Motor neuron (in vitro differentiated cells): Measurements from ENCODE around the gene GREB1L. TPM values are rescaled to one million over a fixed set of nuclear protein-coding genes. Genes with fewer than 3 reads are reported as not detected.
A peak's percentile ranks its signal among the peaks of the same experiment; 100 is the strongest.
"Not testable (repeated sequence)": the region's sequence is repeated elsewhere in the genome, so short reads cannot be mapped to it uniquely, and the experiment has no call there.

Source experiments
- ATAC-seq, 8 experiments: fragments of 200-7000 bp; cut with Tn5 transposase; replicated peaks in 6 of 8; 2 replicates each; pipeline ENCODE4 v1.8.0; 2021; ENCODE audit warnings: mild to moderate bottlenecking in 8 of 8, moderate library complexity in 8 of 8
- H3K27ac ChIP-seq, 2 donors: fragments of 250-450 bp; sonication (Bioruptor Pico); 2 replicates each; pipeline ENCODE4 v1.9.0; 2021; ENCODE audit warnings: antibody characterized with exemption in 2 of 2, mild to moderate bottlenecking in 2 of 2, moderate library complexity in 1 of 2
- H3K4me1 ChIP-seq, 2 donors: fragments of 250-450 bp; sonication (Bioruptor Pico); replicated peaks in 1 of 2; 2 replicates each; pipeline ENCODE4 v1.6.1; 2021; ENCODE audit warnings: antibody characterized with exemption in 2 of 2, mild to moderate bottlenecking in 2 of 2, moderate library complexity in 1 of 2
- H3K4me3 ChIP-seq, 5 donors: fragments of 250-450 bp; sonication (Bioruptor Pico); 2 replicates each; pipeline ENCODE4 v1.9.0; 2021; ENCODE audit warnings: antibody characterized with exemption in 5 of 5, mild to moderate bottlenecking in 5 of 5, moderate library complexity in 4 of 5
- WGBS, 10 experiments: fragments of 450-650 bp; shearing (Covaris generic); methylation state at CpG; one replicate each; pipeline ENCODE4 v1.0.0; 2022; 5-methylcytosine and 5-hydroxymethylcytosine counted together
- in situ Hi-C, 9 experiments: fragments of 400-800 bp; cut with MboI; loops; one replicate each; pipeline ENCODE4 v1.15.0; 2021; ENCODE audit warnings: low sequenced_read_pairs in 9 of 9, low pct_unique_long_range_greater_than_20kb in 2 of 9; ENCODE audit not compliant: unreplicated experiment in 9 of 9
- total RNA-seq, 8 experiments: library from RNA; unstranded; fragments of 300-600 nt; gene quantifications; 2 replicates each; pipeline versions ENCODE4 v1.2.3 to v1.2.4, GENCODE V29; 2022

Gene GREB1L
- total RNA-seq, 8 experiments from 2014 or later: 0.36 to 39.3 (median 13.2) TPM

GRCh38 chr18:21315126-21315525, 73.1 kb downstream of the GREB1L start:
- in situ Hi-C loops: loop anchor here in 2 of 9 experiments (25.0 kb wide), 1 partner anchor 97 kb away; no protein-coding TSS in a partner anchor
- peak in 1 of 8 experiments; percentile 48 for ATAC-seq
- WGBS, 10 experiments: 73 to 100% (median 93%) methylated on average over 1 to 5 of the region's 5 CpGs; no CpG with 5 or more reads in 1 of the 10 experiments

GRCh38 chr18:21315741-21316197, 73.7 kb downstream of the GREB1L start:
- H3K27ac ChIP-seq: no peak overlapping the region
- ATAC-seq: peak in 7 of 8 experiments; percentile 52 to 93 (median 70)
- peaks cover 6 to 11% of the 10 kb centered on the region in 2 donors for H3K4me1 ChIP-seq
- H3K4me3 ChIP-seq: no peak overlapping the region
- in situ Hi-C loops: loop anchor here in 2 of 9 experiments (25.0 kb wide), 1 partner anchor 97 kb away; no protein-coding TSS in a partner anchor
- 27 to 70% (median 51%) methylated on average over 2 to 9 of the region's 9 CpGs; no CpG with 5 or more reads in 2 of the 10 experiments for WGBS, 10 experiments

More at GRCh38 chr18:21315126-21315525, 73.1 kb downstream of the GREB1L start:
- H3K27ac ChIP-seq, H3K4me3 ChIP-seq: not testable (repeated sequence)
- H3K4me1 ChIP-seq: peaks cover 6 to 11% of the 10 kb centered on the region in 2 donors

- ATAC-seq: no peak
- no peak overlapping the region for H3K4me3 ChIP-seq
- H3K27ac ChIP-seq: no peak overlapping the region
- in situ Hi-C loops: loop anchor here in 2 of 9 experiments (25.0 kb wide), 1 partner anchor 96 kb away; no protein-coding TSS in a partner anchor
- peaks cover 6 to 11% of the 10 kb centered on the region in 2 donors for H3K4me1 ChIP-seq
- WGBS, 10 experiments: 57 to 100% (median 100%) methylated on average over 1 of the region's 1 CpG; no CpG with 5 or more reads in 2 of the 10 experiments
Measured at GRCh38 chr18:21316296-21316695, 74.3 kb downstream of the GREB1L start.

GRCh38 chr18:21321711-21322110, 79.7 kb downstream of the GREB1L start:
- Histone ChIP-seq H3K4me3 (no peak overlapping the region), H3K4me1 (no peaks in the 10 kb centered on the region), H3K27ac (no peak overlapping the region)
- 0 to 96% (median 87%) methylated on average over 2 to 3 of the region's 3 CpGs; no CpG with 5 or more reads in 1 of the 10 experiments for whole genome bisulfite sequencing, 10 experiments
- in situ Hi-C loops: loop anchor here in 2 of 9 experiments (25.0 kb wide), 1 partner anchor 91 kb away; no protein-coding TSS in a partner anchor
- ATAC-seq: no peak

DNA sequence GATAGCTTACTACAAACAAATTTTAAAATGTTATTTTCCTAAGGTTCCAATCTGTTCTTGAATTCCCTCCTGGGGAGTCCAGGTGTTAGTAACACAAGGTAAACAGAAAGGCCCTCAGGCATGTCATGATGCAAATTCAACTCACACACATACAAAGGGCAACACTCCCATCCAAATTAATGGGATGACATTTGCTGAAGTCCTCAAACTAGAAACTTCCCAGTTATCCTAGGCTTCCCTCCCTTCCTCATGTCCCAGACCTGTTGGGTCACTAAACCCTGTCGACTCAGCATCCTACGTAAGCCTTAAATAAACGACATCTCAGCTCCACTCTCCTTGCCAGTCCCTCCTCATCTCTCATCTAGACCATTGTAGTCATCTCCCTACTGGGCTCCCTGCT, 85.1 kb downstream of the GREB1L start:
- Histone ChIP-seq H3K4me1 (peaks cover 15 to 16% of the 10 kb centered on the region in 2 donors), H3K4me3 (no peak overlapping the region), H3K27ac (no peak overlapping the region)
- WGBS, 10 experiments: 48 to 93% (median 74%) methylated on average over 1 to 3 of the region's 3 CpGs; no CpG with 5 or more reads in 2 of the 10 experiments
- ATAC-seq: no peak
- in situ Hi-C loops: no loop called here

- H3K4me3 ChIP-seq: no peak overlapping the region
- H3K4me1 ChIP-seq: peaks cover 17 to 20% of the 10 kb centered on the region in 2 donors
- in situ Hi-C loops: no loop called here
- 0 to 70% (median 20%) methylated on average over 2 to 5 of the region's 6 CpGs; no CpG with 5 or more reads in 1 of the 10 experiments for WGBS, 10 experiments
- ATAC-seq: peak in 5 of 8 experiments; percentile 23 to 93 (median 38)
- H3K27ac ChIP-seq: peak overlapping the region in 1 of 2 donors; percentile 55
Measured at GRCh38 chr18:21330122-21330701, 88.2 kb downstream of the GREB1L start.

- WGBS, 10 experiments: 0 to 56% (median 7%) methylated on average over 1 to 2 of the region's 2 CpGs; no CpG with 5 or more reads in 3 of the 10 experiments
- peaks cover 17 to 20% of the 10 kb centered on the region in 2 donors for H3K4me1 ChIP-seq
- no peak overlapping the region for H3K4me3 ChIP-seq
- in situ Hi-C loops: no loop called here
- ATAC-seq: peak in 3 of 8 experiments; percentile 40 to 68 (median 57)
- H3K27ac ChIP-seq: no peak overlapping the region
Measured at GRCh38 chr18:21331065-21331464, 89.0 kb downstream of the GREB1L start.

DNA sequence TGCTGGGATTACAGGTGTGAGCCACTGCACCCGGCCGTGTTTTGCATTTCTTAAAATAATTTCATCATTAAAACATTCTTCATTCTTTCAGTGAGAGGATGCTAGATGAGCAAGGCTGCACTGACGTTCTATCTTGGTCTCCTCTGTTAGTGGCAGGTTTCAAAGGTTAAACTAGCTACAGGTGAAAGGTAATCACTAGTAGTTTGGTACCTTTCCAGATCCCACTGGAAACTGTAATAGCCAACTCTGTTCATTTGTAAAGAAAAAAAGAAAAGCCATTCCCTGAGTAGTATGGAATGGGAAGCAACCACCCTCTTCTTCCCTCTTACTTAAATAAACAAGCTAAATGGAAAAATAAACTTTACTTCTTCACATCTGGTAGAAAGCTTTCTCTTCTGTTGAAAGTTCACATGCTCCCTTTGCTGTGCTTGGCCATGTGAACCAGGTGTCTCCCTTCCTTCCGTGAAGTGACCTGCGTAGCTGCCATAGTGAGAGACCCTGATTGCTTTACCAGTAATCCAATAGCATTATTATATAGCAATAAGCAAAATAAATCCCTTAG, 94.0 kb downstream of the GREB1L start:
- ATAC-seq: no peak
- in situ Hi-C loops: no loop called here
- WGBS, 10 experiments: 88 to 100% (median 96%) methylated on average over 1 to 5 of the region's 5 CpGs; no CpG with 5 or more reads in 4 of the 10 experiments
- H3K27ac ChIP-seq: no peak overlapping the region
- H3K4me1 ChIP-seq: peaks cover 5 to 10% of the 10 kb centered on the region in 2 donors
- no peak overlapping the region for H3K4me3 ChIP-seq

GRCh38 chr18:21336846-21337245, 94.8 kb downstream of the GREB1L start:
- Histone ChIP-seq H3K4me1 (peaks cover 4% of the 10 kb centered on the region in 2 donors), H3K27ac (no peak overlapping the region), H3K4me3 (no peak overlapping the region)
- in situ Hi-C loops: no loop called here
- no peak for ATAC-seq
- 61 to 100% (median 91%) methylated on average over 1 to 2 of the region's 2 CpGs; no CpG with 5 or more reads in 2 of the 10 experiments for WGBS, 10 experiments

DNA sequence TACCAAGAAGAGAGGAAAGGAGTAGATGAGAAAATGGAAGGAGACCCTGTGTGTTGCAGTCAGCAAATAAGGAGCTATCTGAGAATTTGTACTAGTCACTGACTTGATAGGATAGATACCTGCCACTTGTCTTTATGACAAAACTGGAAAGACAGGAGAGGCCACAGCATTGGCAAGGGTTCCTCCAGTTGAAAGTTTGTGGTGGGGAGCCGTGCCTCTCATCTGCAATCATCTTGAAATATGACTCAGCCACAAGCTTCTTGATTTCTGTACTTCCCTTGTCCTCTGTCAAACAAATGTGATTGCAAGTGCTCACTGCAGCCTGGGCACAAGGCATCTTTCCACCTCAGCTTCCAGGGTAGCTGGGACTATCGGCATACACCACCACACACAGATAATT, 99.1 kb downstream of the GREB1L start:
- Histone ChIP-seq H3K27ac (no peak overlapping the region), H3K4me1 (peaks cover 0 to 10% of the 10 kb centered on the region in 2 donors), H3K4me3 (no peak overlapping the region)
- in situ Hi-C loops: no loop called here
- 50 to 87% (median 81%) methylated on average over 1 to 2 of the region's 2 CpGs; no CpG with 5 or more reads in 5 of the 10 experiments for WGBS, 10 experiments
- no peak for ATAC-seq

- Histone ChIP-seq H3K4me1 (peaks cover 0 to 13% of the 10 kb centered on the region in 2 donors), H3K27ac (no peak overlapping the region), H3K4me3 (no peak overlapping the region)
- in situ Hi-C loops: no loop called here
- ATAC-seq: peak in 1 of 8 experiments; percentile 42
- 14 to 86% (median 40%) methylated on average over 1 of the region's 1 CpG; no CpG with 5 or more reads in 1 of the 10 experiments for WGBS, 10 experiments
Measured at GRCh38 chr18:21342372-21342771, 100.3 kb downstream of the GREB1L start.

DNA sequence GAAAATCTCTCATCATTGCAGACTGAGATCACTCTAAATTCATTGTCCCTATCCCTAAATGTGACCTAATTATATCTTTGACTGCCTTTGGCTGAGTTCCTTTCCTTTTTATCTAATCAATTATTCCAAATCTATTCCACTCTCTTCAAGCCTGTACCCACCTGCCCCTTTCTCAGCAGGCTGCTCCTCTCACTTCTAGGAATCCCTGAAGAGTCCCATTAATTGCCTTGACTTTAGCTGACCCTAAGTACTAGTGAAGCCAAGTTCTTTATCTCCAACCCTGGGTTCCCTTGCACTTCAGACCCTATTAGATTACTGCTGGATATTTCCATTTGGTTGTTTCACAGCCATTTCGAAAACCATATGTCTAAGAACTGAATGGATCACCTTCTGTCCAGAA, 102.8 kb downstream of the GREB1L start:
- WGBS, 10 experiments: 40 to 100% (median 90%) methylated on average over 1 of the region's 1 CpG; no CpG with 5 or more reads in 3 of the 10 experiments
- peaks cover 0 to 13% of the 10 kb centered on the region in 2 donors for H3K4me1 ChIP-seq
- H3K4me3 ChIP-seq: no peak overlapping the region
- in situ Hi-C loops: no loop called here
- ATAC-seq: no peak
- no peak overlapping the region for H3K27ac ChIP-seq

DNA sequence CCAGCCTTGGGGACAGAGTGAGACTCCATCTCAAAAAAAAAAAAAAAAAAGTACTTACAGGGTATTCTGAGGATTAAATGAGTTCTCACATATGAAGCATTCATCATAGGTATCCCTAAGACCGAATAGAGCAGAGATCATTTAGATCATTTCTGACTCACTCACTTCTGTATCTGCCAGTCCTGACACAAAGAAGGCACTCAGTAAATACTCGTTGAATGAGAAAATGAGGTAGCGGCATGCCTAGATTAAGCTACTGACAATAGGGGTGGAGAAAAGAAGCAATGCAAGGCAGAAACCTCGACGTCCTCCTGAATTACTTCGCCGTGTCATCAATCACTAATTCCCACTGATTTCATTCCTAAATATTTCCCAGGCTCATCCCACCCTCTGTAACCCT, 103.8 kb downstream of the GREB1L start:
- H3K27ac ChIP-seq: no peak overlapping the region
- ATAC-seq: peak in 5 of 8 experiments; percentile 89 to 98 (median 96)
- WGBS, 10 experiments: 52 to 93% (median 63%) methylated on average over 2 to 6 of the region's 7 CpGs; no CpG with 5 or more reads in 3 of the 10 experiments
- in situ Hi-C loops: no loop called here
- no peak overlapping the region for H3K4me3 ChIP-seq
- H3K4me1 ChIP-seq: peaks cover 0 to 13% of the 10 kb centered on the region in 2 donors
